AG20443 (cell line): ENCODE results near the gene PAQR7.

Source experiments
- DNase-seq: peaks from one replicate; pipeline ENCODE4 v3.0.0; 2012; ENCODE audit warnings: low spot score, mixed read lengths

The PAQR7 gene

GRCh38 chr1:25815208-25816111 lies 60.0 kb downstream of the PAQR7 start:
- DNase-seq = no peak

GRCh38 chr1:25814549-25815087 lies 60.9 kb downstream of the PAQR7 start:
- DNase-seq = no peak

GRCh38 chr1:25813734-25814471 lies 61.6 kb downstream of the PAQR7 start:
- DNase-seq = no peak

GRCh38 chr1:25813071-25813733 lies 62.3 kb downstream of the PAQR7 start:
- no peak for DNase-seq
